GM18502 (cell line): ENCODE results near the gene PRAME.
"Not testable (repeated sequence)": the region's sequence is repeated elsewhere in the genome, so short reads cannot be mapped to it uniquely, and the experiment has no call there.

Experiments used
- ATAC-seq: cut with Tn5 transposase; IDR thresholded peaks from one replicate; pipeline ENCODE4 v1.9.1; 2021; ENCODE audit warnings: mild to moderate bottlenecking; ENCODE audit not compliant: unreplicated experiment, poor library complexity

The PRAME gene

GRCh38 chr22:22526125-22526912 is 32.7 kb downstream of the PRAME start:
- no peak for ATAC-seq

DNA sequence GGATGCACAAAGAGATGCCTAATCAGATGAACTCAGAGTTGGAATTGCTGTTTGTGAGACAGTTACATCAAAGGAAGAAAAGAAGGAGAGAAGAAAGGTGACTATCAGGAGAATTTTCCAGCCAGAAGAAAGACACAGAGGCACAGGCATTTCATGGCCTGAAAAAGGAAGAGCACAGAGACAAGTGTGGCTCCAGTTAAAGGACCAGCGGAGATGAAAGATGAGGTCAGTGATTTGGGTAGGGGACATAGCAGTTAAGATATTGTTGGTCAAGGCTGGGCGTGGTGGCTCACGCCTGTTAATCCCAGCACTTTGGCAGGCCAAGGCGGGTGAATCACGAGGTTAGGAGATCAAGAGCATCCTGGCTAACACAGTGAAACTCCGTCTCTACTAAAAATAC is 35.6 kb downstream of the PRAME start:
- no peak for ATAC-seq

- ATAC-seq = no peak
Observed at GRCh38 chr22:22521631-22522030, 37.4 kb downstream of the PRAME start.

- ATAC-seq = no peak
Observed at GRCh38 chr22:22520667-22521602, 38.1 kb downstream of the PRAME start.

DNA sequence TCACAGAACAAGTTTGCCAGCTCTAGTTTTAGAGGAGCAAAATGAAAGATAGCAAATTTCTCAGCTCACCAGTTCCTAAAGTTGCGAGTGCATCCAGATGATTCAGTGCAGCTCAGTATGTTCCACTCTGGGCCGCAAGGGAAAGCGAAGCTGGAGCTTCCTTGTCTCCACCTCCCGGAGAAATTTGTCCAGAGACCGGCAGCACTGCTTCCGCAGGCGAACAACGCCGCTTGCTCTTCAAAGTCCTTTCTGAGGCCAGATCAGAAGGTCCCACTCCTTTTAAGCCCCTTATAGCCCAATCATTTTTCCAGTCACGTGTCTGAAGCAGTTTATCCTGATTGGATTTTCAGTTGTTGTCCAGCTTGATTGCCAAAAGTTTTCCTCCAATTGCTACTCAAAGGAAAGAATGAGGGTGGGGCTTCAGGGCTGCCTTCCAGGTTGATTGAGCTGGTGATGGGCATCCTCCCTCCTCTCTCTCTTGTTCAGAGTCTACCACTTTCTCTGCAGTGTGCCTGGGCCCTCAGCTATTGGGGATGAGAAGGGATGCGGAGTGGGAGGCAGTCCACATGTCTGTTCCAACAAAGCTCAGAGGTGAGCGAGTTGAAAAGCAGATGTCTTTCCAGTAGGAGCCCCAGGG is 38.9 kb downstream of the PRAME start, which contains the start of gene ZNF280A:
Gene ZNF280A (minus strand): TSS at position 251 of the 637 bp plus-strand sequence. CDS start 4,640 bp downstream, outside the sequence.
- ATAC-seq = no peak

- ATAC-seq = no peak
Observed at GRCh38 chr22:22519591-22519990, 39.5 kb downstream of the PRAME start.

GRCh38 chr22:22516992-22517391 is 42.1 kb downstream of the PRAME start:
- ATAC-seq = no peak

GRCh38 chr22:22515890-22516289 is 43.2 kb downstream of the PRAME start:
- ATAC-seq = no peak

GRCh38 chr22:22514431-22514830 is 44.6 kb downstream of the PRAME start:
- ATAC-seq = not testable (repeated sequence)

DNA sequence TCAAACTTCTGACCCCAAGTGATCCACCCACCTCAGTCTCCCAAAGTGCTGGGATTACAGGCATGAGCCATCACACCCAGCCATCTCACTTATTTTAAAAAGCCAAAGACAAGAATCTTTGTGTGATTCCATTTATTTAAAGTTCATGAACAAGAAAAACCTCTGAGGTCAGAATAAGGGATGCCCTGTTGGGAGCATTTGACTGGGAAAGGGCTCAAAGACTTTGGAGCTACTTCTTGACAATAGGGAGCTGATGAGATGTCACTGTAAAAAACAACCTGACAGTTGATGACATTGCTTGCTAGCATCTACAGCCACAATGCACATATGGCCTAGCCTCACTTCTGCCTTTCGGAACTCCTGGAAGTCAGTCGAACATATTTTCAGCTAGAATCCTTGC is 45.4 kb downstream of the PRAME start:
- no peak for ATAC-seq

- no peak for ATAC-seq
Observed at GRCh38 chr22:22512951-22513350, 46.1 kb downstream of the PRAME start.

- ATAC-seq = not testable (repeated sequence)
Observed at GRCh38 chr22:22510833-22511232, 48.2 kb downstream of the PRAME start.

DNA sequence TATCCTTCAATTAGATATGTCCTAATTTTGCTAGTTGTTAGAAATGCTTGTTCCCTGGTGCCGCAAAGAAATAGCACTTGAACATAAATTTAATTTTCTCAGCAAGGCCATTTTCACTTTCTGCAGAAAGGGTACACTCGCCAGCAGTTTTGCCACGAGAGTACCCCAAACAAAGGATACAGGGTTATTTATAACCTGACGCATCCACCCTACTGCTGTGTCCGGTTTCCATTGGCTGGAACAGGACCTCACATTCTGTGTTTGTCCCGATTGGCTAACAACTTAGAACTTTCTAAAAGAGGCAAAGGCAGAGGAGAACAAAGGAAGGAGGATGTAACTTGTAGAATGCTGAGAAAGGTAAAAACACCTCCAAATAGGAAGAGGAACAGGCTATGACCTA is 49.2 kb downstream of the PRAME start:
- not testable (repeated sequence) for ATAC-seq

GRCh38 chr22:22508274-22509176 is 50.5 kb downstream of the PRAME start, which contains the start of gene ZNF280B:
ZNF280B (minus strand) TSS chr22:22508742; CDS start chr22:22489398, 19,344 bp downstream.
- peak; percentile 93 for ATAC-seq

DNA sequence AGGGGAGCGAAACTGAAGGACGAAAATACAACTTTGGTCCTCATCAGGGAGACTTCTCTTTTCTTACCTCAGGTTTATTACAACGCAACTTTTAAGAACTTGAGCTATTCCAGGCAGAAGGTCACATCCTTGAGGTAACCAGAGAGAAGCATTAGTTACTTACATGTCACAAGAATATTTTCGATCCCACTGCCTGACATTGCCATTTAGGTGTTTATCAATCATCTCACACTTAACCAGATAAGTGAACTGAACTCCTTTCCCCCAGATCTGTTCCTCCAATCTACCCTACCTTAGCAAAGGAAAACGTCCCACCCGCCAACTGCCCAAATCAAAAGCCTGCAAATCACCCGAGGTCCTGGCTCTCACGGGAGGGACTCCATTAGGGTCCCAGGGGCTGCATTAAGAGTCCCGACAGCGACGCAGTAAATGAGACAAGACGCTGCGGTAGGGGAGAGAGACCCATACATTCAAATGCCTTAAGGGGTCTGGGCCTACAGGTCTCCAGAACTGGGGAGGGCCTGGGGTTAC is 51.3 kb downstream of the PRAME start:
- ATAC-seq = no peak

DNA sequence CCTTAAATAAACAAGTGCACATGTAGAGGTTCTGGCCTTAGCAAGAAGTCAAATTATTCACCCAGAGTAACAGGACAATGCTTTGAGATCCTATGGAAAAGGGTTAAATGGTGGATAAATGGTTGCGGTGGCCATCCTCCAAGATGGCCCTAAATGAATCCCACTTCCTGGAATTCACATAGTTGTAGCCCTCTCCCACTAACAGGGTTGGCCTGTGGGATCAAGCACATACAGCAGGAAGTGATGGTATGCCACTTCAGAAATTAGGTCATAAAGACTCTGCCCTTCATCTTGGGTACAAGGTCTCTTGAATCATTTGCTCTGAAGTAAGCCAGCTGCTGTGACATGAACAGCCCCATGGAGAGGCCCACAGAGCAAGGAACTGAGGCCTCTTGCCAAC is 52.3 kb downstream of the PRAME start:
- no peak for ATAC-seq

DNA sequence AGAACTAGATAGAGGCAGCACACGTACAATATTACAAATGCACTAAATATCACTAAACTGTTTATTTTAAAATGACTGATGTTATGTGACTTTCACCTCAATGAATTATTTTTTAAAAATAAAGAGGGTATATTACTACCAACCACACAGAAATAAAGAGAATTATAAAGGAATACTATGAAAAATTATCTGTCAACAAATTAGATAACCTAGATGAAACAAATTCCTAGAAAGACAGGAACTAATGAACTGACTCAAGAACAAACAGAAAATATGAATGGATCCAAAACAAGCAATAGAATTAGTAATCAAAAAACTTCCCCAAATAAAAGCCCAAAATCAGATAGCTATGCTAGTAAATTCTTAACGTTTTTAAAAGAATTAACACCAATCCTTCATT is 60.8 kb downstream of the PRAME start:
- ATAC-seq = no peak
